Measurements from ENCODE around the gene MESD. TPM values are rescaled to one million over a fixed set of nuclear protein-coding genes. Genes with fewer than 3 reads are reported as not detected.

The MESD gene
- total RNA-seq, 4 donors from 2014 or later, result 21.2 to 43.8 (median 35.1) TPM

GRCh38 chr15:80942266-80942665, 47.4 kb downstream of the MESD start:
- H3K36me3 ChIP-seq, result peaks cover 0 to 89% (median 2%) of the 10 kb centered on the region in 3 donors
- DNase-seq (ENCODE audit: low spot score in 2 of 2), result no peak
- no peak overlapping the region for H3K27ac ChIP-seq

GRCh38 chr15:80940851-80941250, 48.8 kb downstream of the MESD start:
- TF ChIP-seq EP300 (IDR thresholded peaks at IDR 0.05) (no peak), CTCF (IDR thresholded peaks at IDR 0.05) (no peak), POLR2A (IDR thresholded peaks at IDR 0.05) (no peak)
- Histone ChIP-seq H3K36me3 (peaks cover 0 to 88% (median 0%) of the 10 kb centered on the region in 3 donors), H3K27ac (no peak overlapping the region), H3K27me3 (no peaks in the 10 kb centered on the region), H3K4me1 (no peaks in the 10 kb centered on the region), H3K4me3 (no peak overlapping the region), H3K9me3 (no peaks in the 10 kb centered on the region)
- DNase-seq (ENCODE audit: low spot score in 2 of 2), result no peak
- WGBS, 2 donors, result 92 to 93% methylated on average over 6 of the region's 6 CpGs

More at GRCh38 chr15:80942266-80942665, 47.4 kb downstream of the MESD start:
- 78 to 93% methylated on average over 6 to 7 of the region's 7 CpGs for WGBS, 2 donors
- TF ChIP-seq POLR2A (IDR thresholded peaks at IDR 0.05) (no peak), CTCF (IDR thresholded peaks at IDR 0.05) (no peak), EP300 (IDR thresholded peaks at IDR 0.05) (no peak)
- Histone ChIP-seq H3K9me3 (no peaks in the 10 kb centered on the region), H3K4me1 (no peaks in the 10 kb centered on the region), H3K4me3 (no peak overlapping the region), H3K27me3 (no peaks in the 10 kb centered on the region)

DNA sequence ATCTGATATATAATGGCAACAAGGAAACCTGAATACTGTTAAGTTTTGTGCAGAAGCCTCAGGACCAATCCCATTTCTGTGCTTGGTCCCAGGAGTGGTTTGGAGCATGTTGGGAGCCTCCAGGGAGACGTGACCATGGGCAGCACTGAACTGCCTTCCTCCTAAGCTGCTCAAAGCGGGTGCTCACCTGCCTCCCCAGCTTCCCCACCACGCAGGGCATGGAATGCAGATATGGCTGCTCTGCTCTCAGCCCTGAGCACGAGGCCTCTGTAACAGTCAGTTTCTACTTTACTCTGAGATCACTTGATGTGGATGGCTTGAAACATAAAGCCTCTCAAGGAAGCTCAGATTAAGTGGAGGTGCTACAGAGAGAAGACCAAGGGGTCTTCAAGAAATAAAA, 49.3 kb downstream of the MESD start:
- H3K9me3 ChIP-seq, result no peaks in the 10 kb centered on the region
- TF ChIP-seq EP300 (IDR thresholded peaks at IDR 0.05), result no peak
- H3K36me3 ChIP-seq, result peaks cover 0 to 83% (median 0%) of the 10 kb centered on the region in 3 donors
- 93 to 100% methylated on average over 4 of the region's 4 CpGs for whole genome bisulfite sequencing, 2 donors
- no peaks in the 10 kb centered on the region for H3K27me3 ChIP-seq
- H3K4me1 ChIP-seq, result peaks cover 0 to 3% (median 0%) of the 10 kb centered on the region in 4 donors
- no peak for DNase-seq (ENCODE audit: low spot score in 2 of 2)
- no peak overlapping the region for H3K4me3 ChIP-seq
- H3K27ac ChIP-seq, result no peak overlapping the region

DNA sequence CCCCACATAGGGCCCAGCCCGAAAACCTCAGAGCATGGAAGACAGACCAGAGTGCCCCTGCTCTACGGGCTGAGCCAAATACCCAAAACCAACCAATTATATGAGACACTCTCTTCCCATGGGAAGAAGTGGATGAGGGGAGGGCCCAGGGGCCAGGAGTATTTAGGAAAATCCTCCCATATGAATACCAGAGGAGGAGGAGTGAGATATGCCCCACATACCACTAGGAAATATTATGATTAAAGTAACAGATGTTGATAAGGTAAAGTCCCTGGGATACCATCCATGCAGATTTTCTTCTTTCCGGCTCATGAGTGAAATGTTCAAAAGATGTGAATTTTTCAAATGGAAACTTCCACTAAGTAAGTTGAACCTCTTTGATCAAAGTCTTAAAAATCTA, 50.4 kb downstream of the MESD start:
- no peak for DNase-seq (ENCODE audit: low spot score in 2 of 2)
- no peak for TF ChIP-seq EP300 (IDR thresholded peaks at IDR 0.05)
- TF ChIP-seq CTCF (IDR thresholded peaks at IDR 0.05), result no peak
- TF ChIP-seq POLR2A (IDR thresholded peaks at IDR 0.05), result no peak
- WGBS, 2 donors, result 89 to 98% methylated on average over 3 of the region's 3 CpGs
- Histone ChIP-seq H3K4me3 (no peak overlapping the region), H3K27ac (no peak overlapping the region), H3K9me3 (no peaks in the 10 kb centered on the region), H3K27me3 (no peaks in the 10 kb centered on the region), H3K36me3 (peaks cover 0 to 72% (median 0%) of the 10 kb centered on the region in 3 donors), H3K4me1 (peaks cover 0 to 8% (median 0%) of the 10 kb centered on the region in 4 donors)

- TF ChIP-seq CTCF (IDR thresholded peaks at IDR 0.05) (no peak), EP300 (IDR thresholded peaks at IDR 0.05) (no peak), POLR2A (IDR thresholded peaks at IDR 0.05) (no peak)
- Histone ChIP-seq H3K27me3 (no peaks in the 10 kb centered on the region), H3K4me1 (peaks cover 0 to 14% (median 0%) of the 10 kb centered on the region in 4 donors), H3K36me3 (peaks cover 0 to 57% (median 0%) of the 10 kb centered on the region in 3 donors), H3K9me3 (no peaks in the 10 kb centered on the region), H3K4me3 (no peak overlapping the region), H3K27ac (no peak overlapping the region)
- DNase-seq (ENCODE audit: low spot score in 2 of 2), result no peak
- 96 to 98% methylated on average over 12 of the region's 12 CpGs for WGBS, 2 donors
Measured at GRCh38 chr15:80937718-80938117, 51.9 kb downstream of the MESD start.
